C4-2B (cell line): ENCODE measurements around the gene CXXC5.

Source experiments
- CTCF ChIP-seq: fragments of 450-650 bp; conservative IDR thresholded peaks from 2 replicates; pipeline ENCODE4 v1.5.1; 2017; ENCODE audit warnings: mild to moderate bottlenecking
- ZFX ChIP-seq: fragments of 450-650 bp; IDR thresholded peaks from 2 replicates; pipeline ENCODE4 v1.6.1; 2017

GRCh38 chr5:139693676-139694364 lies 45.7 kb downstream of the CXXC5 start:
- TF ChIP-seq CTCF (no peak), ZFX (no peak)
